ENCODE results near the gene PTGIR.

- TF ChIP-seq CTCF (IDR thresholded peaks at IDR 0.05; ENCODE audit: poor library complexity), result no peak
- no peak for TF ChIP-seq EZH2phosphoT487 (IDR thresholded peaks at IDR 0.05; ENCODE audit: low read depth, severe bottlenecking, unreplicated experiment)
- no peak for TF ChIP-seq EZH2 (IDR thresholded peaks at IDR 0.05; ENCODE audit: borderline replicate concordance)
Measured at GRCh38 chr19:46602392-46603194, 22.3 kb downstream of the PTGIR start.
